SK-N-SH (cell line): ENCODE measurements around the gene TP73. TPM values are rescaled to one million over a fixed set of nuclear protein-coding genes. Genes with fewer than 3 reads are reported as not detected.

Source experiments
- CTCF ChIA-PET: fragments of 300-600, 350-600 bp; formaldehyde crosslinking; extraction: SDS; loops from one replicate; lab custom pipeline; 2021; lab: Yijun Ruan, JAX
- POLR2A ChIA-PET: fragments of 350-600 bp; sonication (Branson Sonifier 250); formaldehyde crosslinking; extraction: SDS; loops from one replicate; lab custom pipeline; 2020; ENCODE audit warnings: antibody characterized with exemption, inconsistent platforms; lab: Yijun Ruan, JAX
- DNase-seq: peaks from one replicate; pipeline ENCODE4 v3.0.0; 2012
- H2AFZ ChIP-seq: fragments of 200-600 bp; sonication (generic); 2 replicates; pipeline ENCODE4 v1.8.1; 2016; ENCODE audit warnings: antibody characterized with exemption, mild to moderate bottlenecking, low read depth
- H3F3A ChIP-seq: fragments of 200-600 bp; sonication (generic); replicated peaks from 2 replicates; pipeline ENCODE3; 2016; ENCODE audit warnings: antibody characterized with exemption, mild to moderate bottlenecking; ENCODE audit not compliant: insufficient read depth
- H3K27ac ChIP-seq, 2 experiments: fragments of 200-500 bp in 1 of 2; fragments of 200-600 bp in 1 of 2; sonication (Bioruptor generic) in 1 of 2; sonication (generic), shearing (Covaris generic) in 1 of 2; 2 replicates each; pipeline versions ENCODE4 v1.5.1 to v1.6.1; 2014 to 2016; ENCODE audit warnings: low read depth in 2 of 2, inconsistent platforms in 1 of 2, low read length in 1 of 2, mild to moderate bottlenecking in 1 of 2, mixed read lengths in 1 of 2
- H3K27me3 ChIP-seq: fragments of 200-600 bp; sonication (generic), shearing (Covaris generic); 2 replicates; pipeline ENCODE4 v1.6.1; 2016; ENCODE audit warnings: mixed run types; ENCODE audit not compliant: insufficient read depth
- H3K36me3 ChIP-seq, 2 experiments: fragments of 200-500 bp in 1 of 2; fragments of 200-600 bp in 1 of 2; sonication (Bioruptor generic) in 1 of 2; sonication (generic) in 1 of 2; replicated peaks in 1 of 2; 2 replicates each; pipeline versions ENCODE3 to v1.5.1; 2014 to 2016; ENCODE audit warnings: low read length in 1 of 2, mild to moderate bottlenecking in 1 of 2; ENCODE audit not compliant: insufficient read depth in 2 of 2, control insufficient read depth in 1 of 2
- H3K4me1 ChIP-seq, 2 experiments: fragments of 200-500 bp in 1 of 2; fragments of 200-600 bp in 1 of 2; sonication (Bioruptor generic) in 1 of 2; sonication (generic), shearing (Covaris generic) in 1 of 2; 2 replicates each; pipeline versions ENCODE4 v1.5.1 to v1.6.1; 2014 to 2016; ENCODE audit warnings: low read depth in 1 of 2, low read length in 1 of 2, mixed run types in 1 of 2; ENCODE audit not compliant: insufficient read depth in 2 of 2, control insufficient read depth in 1 of 2
- H3K4me2 ChIP-seq: fragments of 200-600 bp; sonication (generic), shearing (Covaris generic); 2 replicates; pipeline ENCODE4 v1.6.1; 2017; ENCODE audit warnings: mixed run types
- H3K4me3 ChIP-seq, 2 experiments: fragments of 200-500 bp in 1 of 2; fragments of 200-600 bp in 1 of 2; sonication (Bioruptor generic) in 1 of 2; sonication (generic), shearing (Covaris generic) in 1 of 2; 2 replicates each; pipeline versions ENCODE4 v1.5.1 to v1.8.1; 2014 to 2016; ENCODE audit warnings: low read depth in 2 of 2, inconsistent platforms in 1 of 2, low read length in 1 of 2, mild to moderate bottlenecking in 1 of 2, mixed read lengths in 1 of 2, moderate library complexity in 1 of 2
- H3K79me2 ChIP-seq: fragments of 200-600 bp; sonication (generic); 2 replicates; pipeline ENCODE4 v1.8.1; 2017; ENCODE audit warnings: mild to moderate bottlenecking; ENCODE audit not compliant: insufficient read depth
- H3K9ac ChIP-seq: fragments of 200-600 bp; sonication (generic); 2 replicates; pipeline ENCODE4 v1.6.1; 2017; ENCODE audit warnings: mixed run types
- H3K9me2 ChIP-seq: fragments of 200-600 bp; sonication (generic); 2 replicates; pipeline ENCODE4 v1.6.1; 2017; ENCODE audit warnings: mixed run types
- H3K9me3 ChIP-seq: fragments of 200-600 bp; sonication (generic); 2 replicates; pipeline ENCODE4 v1.6.1; 2017; ENCODE audit warnings: mixed run types, mild to moderate bottlenecking, moderate library complexity
- H4K20me1 ChIP-seq: fragments of 200-600 bp; sonication (generic); 2 replicates; pipeline ENCODE4 v1.6.1; 2017; ENCODE audit warnings: mild to moderate bottlenecking, mixed run types; ENCODE audit not compliant: insufficient read depth
- EP300 ChIP-seq, 2 experiments: IDR thresholded peaks; 2 replicates each; pipeline versions ENCODE4 v1.4.0 to v1.6.1; 2012; ENCODE audit warnings: borderline replicate concordance in 1 of 2, low read depth in 1 of 2, low read length in 1 of 2
- EZH2phosphoT487 ChIP-seq: fragments of 200-600 bp; sonication (generic); IDR thresholded peaks from 2 replicates; pipeline ENCODE4 v1.6.1; 2017; ENCODE audit warnings: low read depth, mixed run types, mild to moderate bottlenecking, antibody characterized with exemption, moderate library complexity, borderline replicate concordance
- GABPA ChIP-seq: IDR thresholded peaks from 2 replicates; pipeline ENCODE4 v1.4.0; 2012; ENCODE audit warnings: low read depth, mild to moderate bottlenecking
- JUND ChIP-seq: IDR thresholded peaks from 2 replicates; pipeline ENCODE4 v1.4.0; 2012
- MXI1 ChIP-seq: IDR thresholded peaks from 2 replicates; pipeline ENCODE4 v1.6.1; 2012; ENCODE audit warnings: mild to moderate bottlenecking, low read depth, low read length, improper control_type of control experiment
- RCOR1 ChIP-seq: fragments of 150-350 bp; IDR thresholded peaks from 2 replicates; pipeline ENCODE4 v1.6.1; 2017; ENCODE audit warnings: antibody characterized with exemption, low read length
- RFX5 ChIP-seq: IDR thresholded peaks from 2 replicates; pipeline ENCODE4 v1.6.1; 2012; ENCODE audit warnings: mild to moderate bottlenecking, improper control_type of control experiment, low read length
- SMC3 ChIP-seq: IDR thresholded peaks from 2 replicates; pipeline ENCODE4 v1.6.1; 2012; ENCODE audit warnings: low read depth, low read length, improper control_type of control experiment
- TAF1 ChIP-seq: IDR thresholded peaks from 2 replicates; pipeline ENCODE4 v1.6.1; 2012; ENCODE audit warnings: low read depth, mild to moderate bottlenecking, low read length, moderate library complexity, borderline replicate concordance
- TCF12 ChIP-seq: IDR thresholded peaks from 2 replicates; pipeline ENCODE4 v1.4.0; 2012
- WGBS: methylation state at CpG from one replicate; pipeline ENCODE4 v1.1.6; 2017; ENCODE audit warnings: low lambda C conversion rate; 5-methylcytosine and 5-hydroxymethylcytosine counted together
- polyA plus RNA-seq, 3 experiments: library from polyadenylated mRNA; depleted of rRNA; stranded (reverse); fragments of >200 nt; gene quantifications; 2 replicates each; pipeline ENCODE4 v1.2.3, GENCODE V29; 2012
- TF ChIP-seq, protein P1 (sequence below): fragments of 150-350 bp; IDR thresholded peaks from 2 replicates; pipeline ENCODE4 v1.6.1; 2016; ENCODE audit warnings: mild to moderate bottlenecking, low read depth, low read length
- TF ChIP-seq, protein P2 (sequence below): IDR thresholded peaks from 2 replicates; pipeline ENCODE4 v1.4.0; 2012; ENCODE audit warnings: low read depth, borderline replicate concordance
- TF ChIP-seq, protein P3 (sequence below): fragments of 150-350 bp; IDR thresholded peaks from 2 replicates; pipeline ENCODE4 v1.6.1; 2017; ENCODE audit warnings: antibody characterized with exemption, low read length, low read depth, borderline replicate concordance
- TF ChIP-seq, protein P4 (sequence below): fragments of 200-600 bp; sonication (generic); IDR thresholded peaks from 2 replicates; pipeline ENCODE4 v1.6.1; 2017; ENCODE audit warnings: antibody characterized with exemption, mild to moderate bottlenecking, moderate library complexity
- TF ChIP-seq, protein P5 (sequence below): IDR thresholded peaks from 2 replicates; pipeline ENCODE4; 2012

TP73 gene
- polyA plus RNA-seq, 1 of the 3 experiments (the other 2 are of a cell fraction): 0.64 TPM

DNA sequence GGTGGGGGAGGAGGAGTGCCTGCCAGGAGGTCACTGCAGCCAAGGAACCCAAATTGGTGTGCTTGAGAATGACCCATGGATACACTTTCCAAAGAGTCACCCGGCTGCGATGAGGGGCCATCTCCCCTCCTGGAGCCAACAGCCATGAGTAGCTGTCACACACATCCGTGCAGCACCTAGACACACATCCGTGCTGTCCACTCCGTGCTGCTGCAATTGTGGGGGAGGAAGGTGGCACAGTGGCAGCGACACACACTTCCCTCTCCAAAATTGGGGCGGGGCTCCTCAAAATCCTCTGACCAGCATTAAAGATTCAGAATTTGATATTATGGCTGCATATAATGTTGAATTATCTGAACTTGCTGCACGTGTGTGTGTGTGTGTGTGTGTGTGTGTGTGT is 15.8 kb downstream of the TP73 start:
- Histone ChIP-seq H2AFZ (no peak overlapping the region), H3K4me1 (peaks cover 0 to 21% of the 10 kb centered on the region in 2 experiments; a peak in 1 of 4 replicates), H3K27ac (no peak overlapping the region; a peak in 1 of 4 replicates), H3K4me2 (no peak overlapping the region), H3K79me2 (no peaks in the 10 kb centered on the region), H3K9me3 (no peaks in the 10 kb centered on the region), H3K9me2 (no peaks in the 10 kb centered on the region), H3K36me3 (no peaks in the 10 kb centered on the region), H3F3A (no peaks in the 10 kb centered on the region), H4K20me1 (no peaks in the 10 kb centered on the region), H3K27me3 (no peaks in the 10 kb centered on the region), H3K9ac (no peak overlapping the region), H3K4me3 (no peak overlapping the region)
- CTCF ChIA-PET: interaction anchor here (0.7 to 1.4 kb wide), 4 partner anchors 9 to 56 kb away, joined by 3 to 5 read pairs (median 4); no protein-coding TSS in a partner anchor
- TF ChIP-seq, protein P1, sequence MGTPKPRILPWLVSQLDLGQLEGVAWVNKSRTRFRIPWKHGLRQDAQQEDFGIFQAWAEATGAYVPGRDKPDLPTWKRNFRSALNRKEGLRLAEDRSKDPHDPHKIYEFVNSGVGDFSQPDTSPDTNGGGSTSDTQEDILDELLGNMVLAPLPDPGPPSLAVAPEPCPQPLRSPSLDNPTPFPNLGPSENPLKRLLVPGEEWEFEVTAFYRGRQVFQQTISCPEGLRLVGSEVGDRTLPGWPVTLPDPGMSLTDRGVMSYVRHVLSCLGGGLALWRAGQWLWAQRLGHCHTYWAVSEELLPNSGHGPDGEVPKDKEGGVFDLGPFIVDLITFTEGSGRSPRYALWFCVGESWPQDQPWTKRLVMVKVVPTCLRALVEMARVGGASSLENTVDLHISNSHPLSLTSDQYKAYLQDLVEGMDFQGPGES: no peak
- no peak for TF ChIP-seq RFX5
- TF ChIP-seq RCOR1: no peak
- TF ChIP-seq, protein P2, sequence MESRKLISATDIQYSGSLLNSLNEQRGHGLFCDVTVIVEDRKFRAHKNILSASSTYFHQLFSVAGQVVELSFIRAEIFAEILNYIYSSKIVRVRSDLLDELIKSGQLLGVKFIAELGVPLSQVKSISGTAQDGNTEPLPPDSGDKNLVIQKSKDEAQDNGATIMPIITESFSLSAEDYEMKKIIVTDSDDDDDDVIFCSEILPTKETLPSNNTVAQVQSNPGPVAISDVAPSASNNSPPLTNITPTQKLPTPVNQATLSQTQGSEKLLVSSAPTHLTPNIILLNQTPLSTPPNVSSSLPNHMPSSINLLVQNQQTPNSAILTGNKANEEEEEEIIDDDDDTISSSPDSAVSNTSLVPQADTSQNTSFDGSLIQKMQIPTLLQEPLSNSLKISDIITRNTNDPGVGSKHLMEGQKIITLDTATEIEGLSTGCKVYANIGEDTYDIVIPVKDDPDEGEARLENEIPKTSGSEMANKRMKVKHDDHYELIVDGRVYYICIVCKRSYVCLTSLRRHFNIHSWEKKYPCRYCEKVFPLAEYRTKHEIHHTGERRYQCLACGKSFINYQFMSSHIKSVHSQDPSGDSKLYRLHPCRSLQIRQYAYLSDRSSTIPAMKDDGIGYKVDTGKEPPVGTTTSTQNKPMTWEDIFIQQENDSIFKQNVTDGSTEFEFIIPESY: no peak
- TF ChIP-seq, protein P3, sequence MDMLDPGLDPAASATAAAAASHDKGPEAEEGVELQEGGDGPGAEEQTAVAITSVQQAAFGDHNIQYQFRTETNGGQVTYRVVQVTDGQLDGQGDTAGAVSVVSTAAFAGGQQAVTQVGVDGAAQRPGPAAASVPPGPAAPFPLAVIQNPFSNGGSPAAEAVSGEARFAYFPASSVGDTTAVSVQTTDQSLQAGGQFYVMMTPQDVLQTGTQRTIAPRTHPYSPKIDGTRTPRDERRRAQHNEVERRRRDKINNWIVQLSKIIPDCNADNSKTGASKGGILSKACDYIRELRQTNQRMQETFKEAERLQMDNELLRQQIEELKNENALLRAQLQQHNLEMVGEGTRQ: no peak
- no peak for TF ChIP-seq EP300 (IDR thresholded peaks at IDR 0.05; ENCODE audit: borderline replicate concordance in 1 of 2, low read depth in 1 of 2, low read length in 1 of 2)
- no peak for TF ChIP-seq MXI1
- no peak for TF ChIP-seq SMC3
- no peak for TF ChIP-seq EZH2phosphoT487
- no peak for TF ChIP-seq TAF1
- no peak for TF ChIP-seq TCF12
- TF ChIP-seq GABPA: no peak
- TF ChIP-seq JUND: no peak
- TF ChIP-seq, protein P4, sequence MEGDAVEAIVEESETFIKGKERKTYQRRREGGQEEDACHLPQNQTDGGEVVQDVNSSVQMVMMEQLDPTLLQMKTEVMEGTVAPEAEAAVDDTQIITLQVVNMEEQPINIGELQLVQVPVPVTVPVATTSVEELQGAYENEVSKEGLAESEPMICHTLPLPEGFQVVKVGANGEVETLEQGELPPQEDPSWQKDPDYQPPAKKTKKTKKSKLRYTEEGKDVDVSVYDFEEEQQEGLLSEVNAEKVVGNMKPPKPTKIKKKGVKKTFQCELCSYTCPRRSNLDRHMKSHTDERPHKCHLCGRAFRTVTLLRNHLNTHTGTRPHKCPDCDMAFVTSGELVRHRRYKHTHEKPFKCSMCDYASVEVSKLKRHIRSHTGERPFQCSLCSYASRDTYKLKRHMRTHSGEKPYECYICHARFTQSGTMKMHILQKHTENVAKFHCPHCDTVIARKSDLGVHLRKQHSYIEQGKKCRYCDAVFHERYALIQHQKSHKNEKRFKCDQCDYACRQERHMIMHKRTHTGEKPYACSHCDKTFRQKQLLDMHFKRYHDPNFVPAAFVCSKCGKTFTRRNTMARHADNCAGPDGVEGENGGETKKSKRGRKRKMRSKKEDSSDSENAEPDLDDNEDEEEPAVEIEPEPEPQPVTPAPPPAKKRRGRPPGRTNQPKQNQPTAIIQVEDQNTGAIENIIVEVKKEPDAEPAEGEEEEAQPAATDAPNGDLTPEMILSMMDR: no peak
- TF ChIP-seq, protein P5, sequence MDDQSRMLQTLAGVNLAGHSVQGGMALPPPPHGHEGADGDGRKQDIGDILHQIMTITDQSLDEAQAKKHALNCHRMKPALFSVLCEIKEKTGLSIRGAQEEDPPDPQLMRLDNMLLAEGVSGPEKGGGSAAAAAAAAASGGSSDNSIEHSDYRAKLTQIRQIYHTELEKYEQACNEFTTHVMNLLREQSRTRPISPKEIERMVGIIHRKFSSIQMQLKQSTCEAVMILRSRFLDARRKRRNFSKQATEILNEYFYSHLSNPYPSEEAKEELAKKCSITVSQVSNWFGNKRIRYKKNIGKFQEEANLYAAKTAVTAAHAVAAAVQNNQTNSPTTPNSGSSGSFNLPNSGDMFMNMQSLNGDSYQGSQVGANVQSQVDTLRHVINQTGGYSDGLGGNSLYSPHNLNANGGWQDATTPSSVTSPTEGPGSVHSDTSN: no peak
- WGBS: 56% methylated on average over 5 of the region's 8 CpGs
- no peak for DNase-seq
- POLR2A ChIA-PET: no interaction called here
